8988T (cell line): ENCODE data around the gene HDGF.

Experiments used
- DNase-seq: peaks from one replicate; pipeline ENCODE4 v3.0.0; 2011

The HDGF gene

DNA sequence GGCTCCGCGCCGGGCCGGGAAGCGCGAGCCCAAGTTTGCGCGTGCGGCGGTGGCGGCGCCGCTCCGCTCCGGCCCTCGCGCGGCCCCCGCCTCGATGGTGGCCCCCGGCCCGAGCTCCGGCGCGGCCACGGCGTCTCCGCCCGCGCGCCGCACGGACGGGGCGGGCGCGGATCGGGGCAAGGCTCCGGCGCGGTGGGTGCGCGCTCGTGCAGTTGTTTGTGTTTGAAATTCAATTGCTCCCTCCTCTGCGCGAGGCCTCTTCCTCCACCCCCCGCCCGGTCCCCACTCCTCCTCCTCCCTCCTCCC lies at the start of gene HDGF:
Gene HDGF, minus strand, starts transcription at position 225 of the 306 bp plus-strand sequence. CDS start 246 bp downstream, outside the sequence.
- no peak for DNase-seq

DNA sequence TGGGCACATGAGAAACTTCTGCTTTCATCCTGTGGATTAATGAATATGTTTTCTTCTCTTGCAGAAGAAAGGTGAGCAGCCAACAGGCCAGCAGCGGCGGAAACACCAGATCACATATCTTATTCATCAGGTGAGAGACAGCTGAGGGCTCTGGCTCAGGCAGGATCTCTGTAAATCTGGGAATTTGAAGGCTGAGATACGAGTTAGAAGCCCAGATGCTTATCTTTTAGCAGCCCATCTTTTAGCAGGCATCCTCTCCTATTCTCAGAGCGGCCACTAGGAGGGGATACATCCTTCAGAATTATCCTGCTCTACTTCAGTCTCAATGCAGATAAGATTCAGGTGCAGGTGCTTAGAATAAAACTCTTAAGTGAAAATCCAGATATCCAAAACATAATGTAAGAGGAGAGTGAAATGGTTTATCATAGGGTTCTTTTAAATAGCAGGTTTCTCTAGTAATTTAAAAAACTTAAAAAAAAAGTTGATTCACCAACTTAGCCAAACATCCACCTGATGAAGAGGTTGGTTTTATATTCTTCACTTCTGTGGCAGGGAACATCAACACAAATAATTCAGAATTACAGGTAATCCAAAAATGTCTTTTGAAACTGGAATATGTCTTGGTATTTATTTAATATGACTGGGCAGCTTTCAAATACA lies 45.9 kb upstream of the HDGF start:
- no peak for DNase-seq

- no peak for DNase-seq
These were observed 45.0 kb upstream of the HDGF start for GRCh38 chr1:156796340-156797097.

- no peak for DNase-seq
These were observed 44.3 kb upstream of the HDGF start for GRCh38 chr1:156795787-156796186.

DNA sequence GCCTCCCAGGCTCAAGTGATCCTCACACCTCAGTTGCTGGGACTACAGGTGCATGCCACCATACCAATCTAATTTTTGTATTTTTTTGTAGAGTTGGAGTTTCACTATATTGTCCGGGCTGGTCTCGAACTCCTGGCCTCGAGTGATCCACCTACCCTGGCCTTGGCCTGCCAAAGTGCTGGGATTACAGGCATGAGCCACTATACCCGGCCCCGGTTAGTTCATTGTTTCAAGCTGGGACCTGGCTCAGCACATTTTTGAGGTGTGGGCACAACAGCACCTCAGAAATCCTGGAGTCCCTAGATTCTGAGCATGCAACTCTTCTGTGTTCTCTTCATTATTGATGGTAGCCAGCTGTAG lies 43.9 kb upstream of the HDGF start:
- DNase-seq: no peak

DNA sequence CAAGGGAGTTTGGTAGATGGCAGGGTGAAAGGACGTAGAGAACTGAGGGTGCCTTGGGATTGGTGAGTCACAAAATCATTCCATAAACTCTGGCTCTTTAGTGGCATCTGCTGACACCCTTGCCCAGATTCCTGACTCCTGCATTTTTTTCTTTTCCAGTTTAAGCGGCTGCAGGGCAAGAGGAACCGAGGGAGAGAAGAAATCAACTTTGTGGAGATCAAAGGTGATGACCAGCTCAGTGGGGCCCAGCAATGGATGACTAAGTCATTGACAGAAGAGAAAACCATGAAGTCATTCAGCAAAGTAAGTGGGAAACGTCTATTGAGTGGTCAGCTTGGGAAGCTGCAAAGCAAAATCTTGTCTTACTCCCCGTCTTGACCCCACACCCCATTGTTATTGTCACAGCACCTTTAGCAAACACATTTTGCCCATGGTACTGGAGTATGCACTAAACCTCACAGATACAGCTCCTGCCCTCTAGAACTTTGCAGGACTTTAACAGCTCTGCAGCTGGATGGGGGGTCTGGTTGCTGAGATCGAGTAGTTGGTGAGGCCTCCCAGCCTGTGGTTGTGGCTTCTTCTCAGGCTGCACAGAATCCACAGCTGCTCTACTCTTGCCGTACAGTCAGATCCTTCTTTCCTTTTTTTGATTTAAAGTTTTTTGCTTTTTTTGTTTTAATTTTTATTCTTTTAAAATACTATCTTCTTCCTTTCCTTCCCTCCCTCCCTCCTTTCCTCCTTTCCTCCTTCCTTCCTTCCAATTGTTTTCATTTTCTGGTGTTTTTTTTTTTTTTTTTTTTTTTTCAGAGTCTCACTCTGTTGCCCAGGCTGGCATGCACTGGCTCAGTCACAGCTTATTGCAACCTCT lies 43.3 kb upstream of the HDGF start:
- no peak for DNase-seq

DNA sequence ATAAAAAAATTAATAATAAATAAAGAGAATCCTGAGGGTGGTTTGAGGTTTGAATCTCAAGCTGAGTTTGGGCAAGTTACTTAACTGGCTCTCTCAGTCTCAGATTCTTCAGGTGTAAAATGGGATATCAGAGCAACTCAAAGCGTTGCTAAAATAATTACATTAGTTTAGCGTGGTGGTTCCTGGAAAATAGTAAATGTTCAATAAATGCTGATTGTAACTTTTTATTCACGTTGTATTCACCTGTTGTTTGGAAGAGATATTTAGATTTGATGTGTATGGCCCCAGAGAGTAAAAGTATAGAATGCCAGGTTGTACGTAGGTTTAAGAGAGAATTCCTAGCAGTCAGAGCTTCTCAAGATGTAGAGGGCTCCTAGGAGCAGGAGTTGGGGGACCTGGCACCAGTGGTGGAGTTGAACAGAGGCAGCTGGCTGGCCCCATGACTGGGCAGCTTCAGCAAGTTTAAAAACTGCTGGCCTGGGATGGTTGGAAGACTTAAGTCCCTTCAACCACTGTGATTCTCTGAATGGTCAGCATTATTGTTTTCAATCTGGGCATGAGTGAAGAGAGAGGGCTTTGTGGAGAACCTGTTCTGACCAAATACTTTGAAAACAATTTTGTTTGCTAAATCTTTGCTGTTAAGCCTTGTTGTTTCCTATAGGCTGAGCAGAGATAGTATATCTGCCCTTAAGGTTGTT lies 38.3 kb upstream of the HDGF start:
- DNase-seq: no peak

DNA sequence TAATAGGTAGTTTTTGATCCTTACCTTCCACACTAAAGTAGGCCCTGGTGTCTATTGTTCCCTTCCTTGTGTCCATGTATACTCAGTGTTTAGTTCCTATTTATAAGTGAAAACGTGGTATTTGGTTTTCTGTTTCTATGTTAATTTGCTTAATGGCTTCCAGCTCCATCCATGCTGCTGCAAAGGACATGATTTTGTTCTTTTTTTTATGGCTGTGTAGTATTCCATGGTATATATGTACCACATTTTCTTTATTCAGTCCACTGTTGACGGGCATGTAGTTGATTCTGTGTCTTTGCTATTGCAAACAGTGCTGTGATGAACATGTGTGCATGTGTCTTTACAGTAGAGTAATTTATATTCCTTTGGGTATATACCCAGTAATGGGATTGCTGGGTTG lies 36.7 kb upstream of the HDGF start:
- DNase-seq: no peak

- DNase-seq: no peak
These were observed 35.2 kb upstream of the HDGF start for GRCh38 chr1:156786640-156787039.

GRCh38 chr1:156785458-156785857 lies 34.0 kb upstream of the HDGF start:
- no peak for DNase-seq

GRCh38 chr1:156781585-156782186 lies 30.2 kb upstream of the HDGF start:
- no peak for DNase-seq

DNA sequence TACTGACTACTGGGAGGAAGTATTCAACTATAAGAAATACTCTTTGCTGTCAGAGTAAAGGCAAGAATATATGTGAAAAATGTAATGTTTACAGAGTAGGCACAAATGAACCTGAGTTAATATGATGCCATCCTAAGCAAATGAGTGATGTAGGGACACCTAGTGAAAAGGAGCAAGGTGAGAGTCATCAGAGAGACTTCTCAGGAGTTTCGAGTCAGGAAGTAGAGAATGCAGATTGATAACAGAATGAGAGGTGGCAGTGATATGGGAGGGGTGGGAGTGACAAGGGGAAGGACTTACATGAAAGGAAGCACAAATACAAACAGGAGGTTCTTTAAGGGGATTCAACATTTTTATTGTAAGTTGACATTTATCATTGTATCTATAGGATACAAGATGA lies 26.1 kb upstream of the HDGF start:
- no peak for DNase-seq

GRCh38 chr1:156776942-156777341 lies 25.5 kb upstream of the HDGF start:
- no peak for DNase-seq

GRCh38 chr1:156775799-156776198 lies 24.3 kb upstream of the HDGF start:
- no peak for DNase-seq

DNA sequence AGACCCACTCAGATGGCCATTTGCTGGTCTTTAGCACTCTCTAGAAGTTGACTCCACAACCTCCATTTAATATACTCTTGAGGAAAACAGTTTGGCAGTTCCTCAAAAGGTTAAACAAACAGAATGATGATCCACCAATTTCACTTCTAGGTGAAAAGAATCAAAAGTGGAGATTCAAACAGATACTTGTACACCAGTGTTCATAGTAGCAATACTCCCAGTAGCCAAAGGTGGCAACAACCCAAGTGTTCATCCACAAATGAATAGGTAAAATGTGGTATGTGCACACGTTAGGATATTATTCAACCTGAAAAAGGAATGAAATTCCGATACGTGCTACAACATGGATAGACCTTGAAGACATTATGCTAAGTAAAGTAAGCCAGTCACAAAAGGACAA lies 22.1 kb upstream of the HDGF start:
- DNase-seq: no peak

GRCh38 chr1:156772728-156773497 lies 21.4 kb upstream of the HDGF start:
- DNase-seq: no peak

GRCh38 chr1:156772222-156772621 lies 20.7 kb upstream of the HDGF start:
- DNase-seq: no peak

GRCh38 chr1:156768610-156769295 lies 17.3 kb upstream of the HDGF start:
- DNase-seq: no peak

- DNase-seq: no peak
These were observed 16.6 kb upstream of the HDGF start for GRCh38 chr1:156767879-156768604.

DNA sequence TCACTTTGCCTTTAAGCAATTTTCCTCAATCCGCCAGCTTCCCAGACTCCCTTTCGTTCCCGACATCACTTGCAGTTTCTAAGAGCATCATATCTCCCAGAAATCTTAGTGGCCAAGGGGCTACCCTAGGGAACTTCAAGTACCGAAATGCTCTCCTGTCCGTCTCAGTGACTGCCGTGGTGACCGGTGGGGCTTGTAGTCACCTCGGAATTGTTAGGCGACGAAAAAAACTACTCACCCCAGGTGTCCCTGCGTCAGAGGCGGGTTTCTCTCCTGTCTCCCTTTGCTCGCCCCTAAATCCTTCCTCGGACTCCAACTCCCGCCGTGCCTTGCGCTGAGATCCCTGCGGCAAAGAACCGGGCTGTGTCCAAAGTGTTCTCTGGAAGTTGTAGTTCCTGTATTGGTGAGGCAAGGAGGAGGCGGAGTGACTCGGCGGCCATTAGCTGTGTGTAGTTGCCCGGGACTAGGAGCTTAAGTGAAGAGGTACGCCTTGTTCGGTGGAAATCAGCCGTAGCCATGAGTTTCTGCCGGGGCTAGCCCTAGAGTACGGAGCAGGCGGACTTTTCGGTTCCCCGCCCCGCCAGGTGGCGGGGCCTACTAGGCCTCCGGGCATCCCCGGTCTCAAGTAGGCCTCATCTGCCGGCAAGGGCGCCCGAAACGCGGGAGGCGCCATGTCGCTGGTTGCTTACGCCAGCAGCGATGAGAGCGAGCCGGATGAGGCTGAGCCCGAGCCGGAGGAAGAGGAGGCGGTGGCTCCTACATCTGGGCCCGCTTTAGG lies 15.8 kb upstream of the HDGF start, which contains the start of gene PRCC:
Gene PRCC, plus strand, starts transcription at position 435 of the 778 bp plus-strand sequence. Its CDS starts 237 bp downstream, at position 672.
- DNase-seq: peak; percentile 54
